GM21737 (cell line): ENCODE measurements around the gene PROSER1.
A peak's percentile ranks its signal among the peaks of the same experiment; 100 is the strongest.
"Not testable (repeated sequence)": the region's sequence is repeated elsewhere in the genome, so short reads cannot be mapped to it uniquely, and the experiment has no call there.

ENCODE experiments used
- ATAC-seq: cut with Tn5 transposase; IDR thresholded peaks from one replicate; pipeline ENCODE4 v1.9.1; 2021; ENCODE audit warnings: mild to moderate bottlenecking, moderate library complexity; ENCODE audit not compliant: unreplicated experiment

Gene PROSER1

GRCh38 chr13:39037880-39038568, at the start of gene PROSER1, which contains the start of gene NHLRC3:
Gene PROSER1, minus strand, starts transcription at chr13:39038089. Its CDS starts 847 bp downstream, at chr13:39037242.
Gene NHLRC3, plus strand, starts transcription at chr13:39038456. Its CDS starts 184 bp downstream, at chr13:39038640.
- peak; percentile 68 for ATAC-seq

GRCh38 chr13:39086251-39086945, 48.5 kb upstream of the PROSER1 start:
- ATAC-seq: not testable (repeated sequence)

GRCh38 chr13:39073983-39074382, 36.1 kb upstream of the PROSER1 start:
- ATAC-seq: no peak

GRCh38 chr13:39072842-39073241, 35.0 kb upstream of the PROSER1 start:
- ATAC-seq: no peak

DNA sequence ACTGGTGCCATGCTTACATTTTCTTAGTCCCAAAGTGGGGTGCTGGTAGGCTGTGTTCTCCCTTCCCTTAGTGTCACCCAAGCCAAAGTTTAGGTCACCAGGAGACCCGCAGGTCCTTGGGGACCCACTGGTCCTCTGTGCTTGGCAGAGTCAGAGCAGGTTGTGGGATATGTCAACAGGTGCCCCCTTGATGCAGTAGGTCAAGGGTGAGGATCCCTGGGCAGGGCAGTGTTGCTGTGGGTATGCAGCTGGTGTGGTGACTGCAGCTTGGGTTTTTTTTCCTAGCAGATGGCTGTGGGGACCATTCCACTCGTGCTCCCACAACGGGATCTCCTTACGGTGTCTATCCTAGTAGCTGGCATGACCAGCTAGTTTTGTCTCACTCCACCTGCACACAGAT, 24.1 kb upstream of the PROSER1 start:
- no peak for ATAC-seq

DNA sequence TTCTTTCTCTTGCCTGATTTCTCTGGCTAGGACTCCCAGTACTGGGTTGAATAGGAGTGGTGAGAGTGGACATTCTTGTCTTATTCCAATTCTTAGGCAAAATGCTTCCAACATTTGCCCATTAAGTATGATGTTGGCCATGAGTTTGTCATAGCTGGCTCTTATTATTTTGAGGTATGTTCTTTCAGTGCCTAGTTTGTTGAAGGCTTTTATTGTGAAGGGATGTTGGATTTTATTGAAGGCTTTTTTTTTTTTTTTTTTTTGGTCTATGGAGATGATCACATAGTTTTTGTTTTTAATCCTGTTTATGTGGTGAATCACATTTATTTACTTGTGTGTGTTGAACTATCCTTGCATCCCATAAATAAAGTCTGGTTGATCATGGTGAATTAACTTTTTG, 20.2 kb upstream of the PROSER1 start:
- no peak for ATAC-seq

DNA sequence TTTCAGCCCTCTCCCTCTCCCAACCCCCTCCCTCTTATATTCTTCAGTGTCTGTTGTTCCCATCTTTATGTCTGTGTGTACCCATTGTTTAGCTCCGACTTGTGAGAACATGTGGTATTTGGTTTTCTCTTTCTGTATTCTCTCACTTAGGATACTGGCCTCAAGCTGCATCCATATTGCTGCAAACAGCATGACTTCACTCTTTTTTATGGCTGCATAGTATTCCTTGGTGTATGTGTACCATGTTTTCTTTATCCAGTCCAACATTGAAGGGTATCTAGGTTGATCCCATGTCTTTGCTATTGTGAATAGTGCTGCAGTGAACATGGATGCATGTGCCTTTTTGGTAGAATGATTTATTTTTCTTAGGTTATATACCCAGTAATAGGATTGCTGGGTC, 18.1 kb upstream of the PROSER1 start:
- ATAC-seq: no peak

DNA sequence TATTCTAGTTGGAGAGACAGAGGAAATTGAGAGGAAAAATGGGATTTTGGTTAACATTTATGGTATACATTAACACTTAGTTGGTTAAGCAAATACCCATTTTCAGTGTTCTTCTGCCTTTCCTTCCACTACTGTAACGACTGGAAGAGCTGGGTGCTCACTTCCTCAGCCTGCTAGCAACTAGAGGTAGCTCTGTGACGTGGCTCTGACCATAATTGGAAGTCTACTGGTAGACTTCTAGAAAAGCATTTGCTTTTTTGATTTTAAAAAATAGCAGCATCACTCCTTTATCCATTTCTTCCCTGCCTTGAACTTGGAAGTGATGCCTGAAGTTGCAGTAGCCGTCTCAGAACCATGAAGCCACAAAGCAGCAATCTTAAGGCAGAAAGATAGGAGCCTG, 16.2 kb upstream of the PROSER1 start:
- no peak for ATAC-seq

DNA sequence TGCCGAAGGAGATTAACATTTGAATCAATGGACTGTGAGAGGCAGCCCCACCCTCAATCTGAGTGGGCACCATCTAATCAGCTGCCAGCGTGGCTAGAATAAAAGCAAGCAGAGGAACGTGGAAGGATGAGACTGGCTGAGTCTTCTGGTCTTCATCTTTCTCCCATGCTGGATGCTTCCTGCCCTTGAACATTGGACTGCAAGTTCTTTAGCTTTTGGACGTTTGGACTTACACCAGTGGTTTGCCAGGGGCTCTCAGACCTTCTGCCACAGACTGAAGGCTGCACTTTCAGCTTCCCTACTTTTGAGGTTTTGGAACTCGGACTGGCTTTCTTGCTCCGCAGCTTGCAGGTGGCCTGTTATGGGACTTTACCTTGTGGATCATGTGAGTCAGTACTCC, 15.1 kb upstream of the PROSER1 start:
- no peak for ATAC-seq

GRCh38 chr13:39051157-39051556, 13.3 kb upstream of the PROSER1 start:
- no peak for ATAC-seq

- ATAC-seq: no peak
Measured at GRCh38 chr13:39049274-39049673, 11.4 kb upstream of the PROSER1 start.

DNA sequence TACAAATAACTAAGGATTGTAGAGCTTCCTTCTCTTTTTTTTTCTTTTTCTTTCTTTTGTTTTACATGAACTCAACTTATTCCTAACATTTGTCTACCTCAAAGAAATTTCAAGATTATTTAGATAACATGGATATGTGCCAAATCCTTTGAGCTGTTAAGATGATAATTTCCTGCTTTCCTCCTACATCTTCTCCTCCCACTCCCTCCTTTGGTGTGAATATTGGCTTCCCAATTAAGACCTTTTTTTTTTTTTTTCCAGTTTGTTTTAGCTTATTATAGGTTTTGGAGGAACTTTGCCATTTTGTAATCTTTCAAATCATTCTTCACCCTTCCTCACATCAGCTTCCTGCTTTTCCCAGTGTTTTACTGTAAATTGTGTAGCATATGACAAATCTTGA, 10.9 kb upstream of the PROSER1 start:
- no peak for ATAC-seq

GRCh38 chr13:39047560-39047959, 9.7 kb upstream of the PROSER1 start:
- ATAC-seq: no peak

DNA sequence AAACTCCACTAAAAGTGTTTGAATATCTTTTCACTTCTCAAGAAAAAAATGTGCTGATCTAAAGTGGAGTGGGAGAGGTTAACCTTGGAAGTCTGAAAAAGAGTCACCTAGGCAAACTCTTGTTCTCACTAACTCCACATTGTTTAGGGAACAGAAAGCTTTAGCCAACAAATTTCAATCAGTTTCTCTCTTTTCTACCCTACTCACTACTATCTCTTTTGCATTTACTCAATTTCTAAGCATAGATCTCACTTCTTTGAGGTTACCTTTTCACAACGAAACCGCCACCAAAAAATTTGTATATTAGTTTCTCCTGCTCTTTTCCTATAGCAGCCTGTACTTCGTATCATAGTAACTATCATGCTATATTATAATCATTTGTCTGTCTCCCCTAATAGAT, 6.6 kb upstream of the PROSER1 start:
- peak; percentile 51 for ATAC-seq

- no peak for ATAC-seq
Measured at GRCh38 chr13:39040206-39040605, 2.3 kb upstream of the PROSER1 start.

DNA sequence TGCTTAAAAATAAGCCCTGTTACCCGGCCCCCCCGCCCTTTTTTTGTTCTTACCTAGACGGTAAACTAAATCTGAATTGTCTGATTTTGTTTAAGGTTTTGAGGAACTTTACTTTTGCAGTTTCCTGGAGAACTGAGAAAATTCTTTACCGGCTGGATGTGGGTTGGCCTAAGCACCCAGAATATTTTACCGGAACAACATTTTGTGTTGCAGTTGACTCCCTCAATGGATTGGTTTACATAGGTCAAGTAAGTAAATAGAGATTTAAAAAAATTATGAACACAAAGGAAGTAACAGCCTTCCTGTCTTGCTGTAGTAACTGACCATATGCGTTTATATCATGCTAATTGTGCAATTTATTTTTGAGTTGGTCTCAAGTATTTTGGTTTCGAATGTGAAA, 1.2 kb upstream of the PROSER1 start:
- no peak for ATAC-seq

GRCh38 chr13:39038569-39039030, 711 bp upstream of the PROSER1 start:
- ATAC-seq: peak; percentile 25

- ATAC-seq: no peak
Measured at GRCh38 chr13:39037410-39037879, 444 bp downstream of the PROSER1 start.

GRCh38 chr13:39036212-39036611, 1.7 kb downstream of the PROSER1 start:
- ATAC-seq: no peak

GRCh38 chr13:39035799-39036198, 2.1 kb downstream of the PROSER1 start:
- ATAC-seq: no peak

- no peak for ATAC-seq
Measured at GRCh38 chr13:39035204-39035603, 2.7 kb downstream of the PROSER1 start.

GRCh38 chr13:39034085-39034484, 3.8 kb downstream of the PROSER1 start:
- ATAC-seq: no peak
